HG03342 (cell line): ENCODE results near the gene SLC66A1.
A peak's percentile ranks its signal among the peaks of the same experiment; 100 is the strongest.
"Not testable (repeated sequence)": the region's sequence is repeated elsewhere in the genome, so short reads cannot be mapped to it uniquely, and the experiment has no call there.

Experiments
- ATAC-seq: cut with Tn5 transposase; IDR thresholded peaks from one replicate; pipeline ENCODE4 v1.9.1; 2021; ENCODE audit warnings: mild to moderate bottlenecking, moderate library complexity; ENCODE audit not compliant: unreplicated experiment

SLC66A1 gene

DNA sequence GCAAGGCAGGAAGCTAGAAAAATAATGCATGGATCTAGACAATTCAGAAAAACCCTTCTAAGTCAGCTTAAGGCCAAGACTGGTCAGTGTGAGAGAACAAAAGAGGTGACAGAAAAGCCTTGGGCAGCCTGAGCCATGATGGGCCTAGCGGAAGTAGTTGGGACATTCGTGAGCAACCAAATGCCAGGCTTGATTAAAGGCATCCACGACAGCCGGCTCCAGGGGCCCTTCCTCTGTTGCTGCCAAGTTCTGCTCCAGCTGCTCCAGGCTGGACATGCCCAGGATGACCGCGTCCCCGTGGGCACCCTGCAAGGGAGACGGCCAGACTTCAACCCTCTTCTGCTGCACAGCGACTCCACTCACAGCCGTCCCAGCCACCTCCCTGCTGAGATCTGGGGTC lies 8.0 kb upstream of the SLC66A1 start:
- ATAC-seq, result not testable (repeated sequence)

- no peak for ATAC-seq
These were observed 6.2 kb upstream of the SLC66A1 start for GRCh38 chr1:19305880-19306279.

DNA sequence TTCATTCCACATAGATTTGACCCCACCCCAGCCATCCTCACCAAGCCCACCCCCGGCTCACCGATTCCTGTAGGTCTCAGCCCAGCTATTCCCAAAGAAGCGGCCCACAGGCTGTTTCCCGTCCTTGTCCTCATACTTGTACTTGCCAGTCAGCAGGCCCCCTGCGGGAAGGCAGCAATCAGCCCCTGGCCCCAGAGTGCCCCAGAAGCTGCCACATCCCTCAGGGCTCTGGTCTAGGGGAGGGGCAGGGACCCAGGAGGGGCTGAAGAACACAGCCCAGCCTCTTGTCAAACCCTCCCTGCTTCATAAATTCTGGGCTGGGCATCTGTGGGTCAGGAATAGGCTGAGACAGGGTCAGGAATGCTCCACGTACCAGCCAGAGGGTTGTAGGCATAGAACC lies 5.2 kb upstream of the SLC66A1 start:
- no peak for ATAC-seq

DNA sequence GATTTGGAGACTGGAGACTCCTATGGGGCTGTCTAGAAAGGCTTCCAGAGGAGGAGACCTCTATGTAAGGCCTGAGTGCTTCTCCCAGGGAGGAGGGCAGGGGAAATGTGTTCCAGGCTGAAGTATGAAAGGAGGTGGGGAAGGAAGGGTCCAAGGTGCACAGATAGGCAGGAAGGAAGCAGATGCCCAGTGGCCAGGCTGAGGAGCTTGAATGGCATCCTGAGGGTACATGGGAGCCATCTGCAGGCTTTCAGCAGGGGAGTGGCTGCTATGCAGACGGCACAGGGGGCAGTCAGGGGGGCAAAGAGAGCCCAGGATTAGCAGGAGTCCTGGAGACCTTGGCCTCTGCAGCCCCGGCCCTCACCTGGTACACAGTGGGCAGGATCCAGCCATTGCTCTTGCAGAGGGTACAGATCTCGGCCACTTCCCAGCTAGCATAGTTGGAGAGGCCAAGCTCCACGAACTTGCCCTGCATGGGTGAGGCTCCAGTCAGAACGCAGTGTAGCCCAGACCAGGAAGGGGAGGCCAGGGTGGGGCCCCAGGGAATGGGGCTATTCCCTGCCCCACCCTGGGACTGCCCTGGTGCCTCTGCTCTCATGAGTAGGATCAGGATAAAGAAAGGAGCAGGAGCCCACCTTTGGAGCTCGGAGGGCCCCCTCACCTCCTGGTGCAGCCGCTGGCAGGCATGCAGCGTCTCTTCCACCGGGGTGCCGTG lies 4.2 kb upstream of the SLC66A1 start:
- no peak for ATAC-seq

DNA sequence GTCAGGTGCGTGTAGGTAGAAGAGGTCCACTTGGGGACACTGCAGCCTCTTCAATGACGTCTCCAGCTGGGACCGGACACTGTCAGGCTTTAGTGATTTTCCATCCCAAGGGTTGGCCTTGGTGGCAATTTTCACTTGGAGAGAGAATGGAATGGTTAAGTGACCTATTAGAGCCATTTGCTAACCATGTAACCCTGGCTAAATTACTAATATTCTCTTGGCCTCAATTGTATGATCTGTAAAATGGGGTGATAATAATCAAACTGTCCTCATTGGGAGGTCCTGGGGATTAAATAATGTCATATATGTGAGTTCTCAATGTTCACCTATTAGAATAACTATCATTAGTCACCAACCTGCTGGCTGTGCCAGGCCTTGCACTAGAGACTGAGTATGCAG lies 3.6 kb upstream of the SLC66A1 start:
- ATAC-seq, result no peak

DNA sequence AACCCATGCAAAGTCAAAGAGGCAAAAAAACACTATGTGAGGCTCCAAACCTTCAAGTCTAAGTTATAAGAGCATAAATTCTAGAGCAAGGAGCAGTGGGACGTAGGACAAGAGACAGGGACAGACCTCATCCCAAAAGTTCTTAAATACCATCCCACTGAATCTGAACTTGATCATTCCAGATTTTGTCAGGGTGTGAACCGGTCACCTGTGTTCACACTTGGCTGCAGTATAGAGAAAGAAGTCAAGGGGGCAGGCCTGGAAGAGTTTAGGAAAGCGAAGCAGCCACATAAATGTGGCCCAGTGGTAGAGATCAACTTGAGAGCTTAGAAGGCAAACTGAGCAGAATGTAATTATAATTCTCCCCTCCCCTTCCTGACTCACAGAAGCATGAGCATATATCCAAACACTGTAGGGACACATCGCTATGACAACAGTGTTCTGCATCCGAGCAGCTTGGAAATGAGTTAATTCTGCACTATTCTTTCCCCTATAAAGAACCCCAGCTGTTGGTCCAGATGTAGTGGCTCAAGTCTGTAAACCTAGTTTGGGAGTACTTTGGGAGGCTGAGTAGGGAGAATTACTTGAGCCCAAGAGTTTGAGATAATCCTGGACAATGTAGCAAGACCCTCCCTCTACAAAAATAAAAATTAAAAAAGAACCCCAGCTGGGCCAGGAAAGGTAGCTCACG lies 2.9 kb upstream of the SLC66A1 start:
- no peak for ATAC-seq

DNA sequence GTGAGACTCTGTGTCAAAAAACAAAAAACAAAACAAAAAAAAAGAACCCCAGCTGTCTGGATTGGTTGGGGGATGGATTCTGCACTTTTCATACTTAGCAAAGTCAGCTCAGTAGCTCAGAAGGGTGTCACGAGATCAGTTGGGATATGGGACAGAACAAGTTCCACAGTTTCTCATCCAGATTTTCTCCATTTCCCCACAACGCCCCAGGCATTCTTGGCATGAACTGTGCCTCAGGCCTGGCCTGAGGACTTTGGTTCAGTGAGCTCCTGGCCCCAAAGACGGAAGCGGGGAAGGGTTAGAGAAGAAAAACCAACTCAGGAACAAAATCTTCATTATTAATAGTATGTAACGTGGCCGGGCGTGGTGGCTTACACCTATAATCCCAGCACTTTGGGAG lies 2.1 kb upstream of the SLC66A1 start:
- ATAC-seq, result no peak

DNA sequence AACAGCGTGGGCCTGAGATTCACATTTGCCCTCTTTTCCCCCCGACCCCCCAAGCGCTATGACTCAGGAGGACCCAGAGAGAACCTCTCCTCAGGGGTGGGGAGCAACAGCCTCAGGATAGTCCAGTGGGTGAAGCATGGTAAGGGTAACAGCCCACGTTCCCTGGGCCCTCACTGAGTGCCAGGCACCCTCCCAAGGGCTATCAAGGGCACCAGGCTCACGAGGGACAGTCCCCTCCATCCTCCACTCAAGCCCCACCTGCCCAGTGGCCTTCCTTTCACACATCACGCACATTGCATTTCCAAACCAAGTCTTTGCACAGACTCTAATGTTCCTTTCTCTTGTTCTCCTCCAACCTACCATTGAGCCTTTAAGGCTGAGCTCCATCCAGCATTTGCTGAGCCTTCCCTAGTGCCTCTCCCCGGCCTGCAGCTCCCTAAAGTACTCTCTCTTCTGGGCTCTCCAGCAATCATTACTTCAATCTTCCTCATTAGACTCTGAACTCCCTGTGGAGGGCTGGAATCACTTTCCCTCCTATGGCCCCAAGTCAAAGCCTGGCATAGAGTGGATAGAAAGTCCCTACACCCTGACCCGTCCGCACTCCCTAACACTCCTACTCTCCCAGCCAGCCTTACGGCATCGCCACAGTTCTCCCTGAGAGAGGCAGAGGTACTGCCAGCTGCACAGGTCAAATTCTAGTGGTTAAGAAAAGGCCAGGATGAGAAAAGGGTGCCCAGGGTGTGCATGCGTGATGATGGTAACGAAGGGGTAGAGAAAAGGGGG lies 1.2 kb upstream of the SLC66A1 start:
- no peak for ATAC-seq

- peak; percentile 2 for ATAC-seq
These were observed 609 bp upstream of the SLC66A1 start for GRCh38 chr1:19311503-19311930.

DNA sequence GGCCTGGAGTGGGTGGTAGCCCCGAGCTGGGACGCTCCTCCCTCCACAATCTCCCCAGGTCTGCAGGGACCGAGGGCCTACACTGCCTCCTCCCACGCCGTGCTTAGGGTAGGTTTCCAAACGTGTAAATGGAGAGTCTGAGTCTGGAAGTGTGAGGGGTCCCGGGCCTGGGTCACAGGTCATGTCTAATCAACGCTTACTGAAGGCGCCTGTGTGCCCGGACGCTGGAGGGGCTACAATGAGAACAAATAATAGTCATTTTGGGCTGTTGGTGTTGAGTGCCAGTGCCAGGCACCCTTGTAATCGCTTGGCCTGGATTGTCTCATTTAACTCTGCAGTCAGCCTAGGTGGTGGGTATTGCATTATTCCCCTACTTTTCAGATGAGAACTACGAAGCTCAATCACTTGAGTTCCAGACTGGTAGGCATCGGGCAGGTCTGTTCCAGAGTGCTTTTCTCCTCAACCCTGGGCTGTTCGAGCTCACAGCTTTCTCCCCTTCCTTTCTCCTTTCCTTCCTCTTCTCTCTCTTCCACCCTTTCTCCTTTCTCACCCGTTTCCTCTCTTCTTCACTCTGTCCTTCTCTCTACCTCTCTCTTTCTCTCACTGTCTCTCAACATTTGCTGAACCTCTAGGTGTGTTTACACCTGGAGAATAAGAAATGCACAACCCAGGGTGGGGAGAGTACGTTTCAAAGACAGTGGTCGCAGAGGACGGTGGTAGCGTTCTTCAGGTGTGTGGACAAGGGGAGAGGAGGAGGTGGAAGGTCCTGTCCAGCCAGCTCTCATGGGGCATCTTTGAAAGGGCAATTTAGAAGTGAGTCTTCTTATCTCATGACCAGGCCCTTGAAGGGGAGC lies 883 bp downstream of the SLC66A1 start:
- ATAC-seq, result peak; percentile 10

- ATAC-seq, result no peak
These were observed 1.5 kb downstream of the SLC66A1 start for GRCh38 chr1:19313636-19313959.

GRCh38 chr1:19313961-19314882 lies 2.1 kb downstream of the SLC66A1 start:
- ATAC-seq, result no peak

DNA sequence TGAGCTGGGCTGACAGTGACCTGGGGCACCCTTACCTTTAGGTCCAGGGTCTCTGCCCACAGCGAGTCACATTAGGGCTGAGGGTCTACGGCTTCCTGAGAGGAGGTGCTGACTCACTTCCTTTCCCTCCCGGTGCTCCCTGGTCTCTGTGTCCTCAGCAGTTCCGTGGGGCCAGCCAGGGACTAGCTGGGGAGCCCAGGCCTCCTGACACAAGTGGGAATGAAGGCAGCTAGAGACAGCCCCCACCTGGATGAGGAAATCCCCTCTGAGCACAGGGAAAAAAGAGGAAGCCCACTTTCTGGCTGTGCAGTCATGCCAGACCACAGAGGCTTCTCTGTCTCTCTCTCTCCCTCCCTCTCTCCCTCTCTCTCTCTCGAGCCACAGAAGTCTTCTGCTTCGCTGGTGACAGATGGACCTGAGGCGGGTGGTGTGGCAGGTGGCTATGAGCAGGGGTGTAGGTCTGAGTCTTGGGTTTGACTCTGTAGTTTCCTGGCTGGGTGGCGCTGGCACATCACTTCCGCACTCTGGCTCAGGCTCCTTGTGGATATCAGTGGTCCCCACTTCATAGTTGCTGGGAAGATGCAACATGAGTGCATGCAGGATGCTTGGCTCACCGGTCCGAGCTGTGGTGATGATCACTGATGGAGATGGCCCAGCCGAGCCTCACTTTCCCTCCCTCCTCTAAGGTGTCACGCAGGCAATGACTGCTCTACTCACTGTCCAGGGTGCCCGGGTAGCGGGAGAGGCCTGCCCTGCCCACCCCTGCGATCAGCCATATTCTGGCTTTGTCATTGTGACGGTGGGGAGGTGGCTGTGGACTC lies 3.5 kb downstream of the SLC66A1 start:
- ATAC-seq, result peak; percentile 34

DNA sequence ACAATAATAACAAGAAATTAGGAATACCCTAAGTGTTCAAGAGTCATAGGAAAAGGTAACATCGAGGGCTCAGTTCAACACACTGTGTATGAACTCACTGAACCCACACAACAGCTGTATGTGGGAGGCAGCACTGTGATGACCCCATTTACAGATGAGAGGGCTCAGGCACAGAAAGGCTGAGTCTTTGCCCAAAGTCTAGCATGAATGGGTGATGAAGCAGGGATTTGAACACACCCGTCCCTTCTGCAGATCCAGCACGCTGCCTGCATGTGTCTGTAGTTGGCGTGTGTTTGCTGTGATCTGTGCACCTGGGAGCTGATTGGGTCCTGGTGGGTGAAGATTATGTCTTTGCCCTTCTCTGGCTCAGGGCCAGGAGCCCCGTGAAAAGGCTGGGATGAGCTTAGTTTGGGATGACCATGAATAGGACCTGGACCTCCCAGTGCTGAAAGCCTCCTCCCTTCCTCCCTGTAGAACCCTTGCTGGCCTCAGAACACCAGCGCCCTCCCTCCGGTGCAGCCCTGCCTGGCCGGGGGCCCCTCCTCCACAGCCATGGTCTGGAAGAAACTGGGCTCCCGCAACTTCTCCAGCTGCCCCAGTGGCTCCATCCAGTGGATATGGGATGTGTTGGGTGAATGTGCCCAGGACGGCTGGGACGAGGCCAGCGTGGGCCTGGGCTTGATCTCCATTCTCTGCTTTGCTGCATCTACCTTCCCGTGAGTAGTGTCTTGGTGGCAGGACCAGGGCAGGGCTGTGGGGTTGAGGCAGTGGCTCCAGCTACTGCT lies 5.2 kb downstream of the SLC66A1 start:
- no peak for ATAC-seq

DNA sequence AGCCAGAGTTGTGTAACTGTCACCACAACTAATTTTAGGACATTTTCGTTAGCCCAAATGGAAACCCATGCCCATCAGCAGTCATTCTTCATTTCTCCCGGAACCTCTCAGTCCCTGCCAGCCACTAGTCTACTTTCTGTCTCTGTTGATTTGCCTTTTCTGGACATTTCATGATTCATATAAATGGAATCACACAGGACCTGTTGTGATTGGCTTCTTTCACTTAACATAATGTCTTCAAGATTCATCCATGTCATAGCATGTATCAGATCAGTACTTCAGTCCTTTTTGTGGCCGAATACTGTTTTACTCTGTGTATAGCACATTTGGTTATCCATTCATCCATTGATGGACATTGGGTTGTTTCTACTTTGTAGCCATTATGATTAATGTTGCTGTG lies 7.1 kb downstream of the SLC66A1 start:
- ATAC-seq, result no peak

- ATAC-seq, result no peak
These were observed 8.9 kb downstream of the SLC66A1 start for GRCh38 chr1:19321071-19321470.

- no peak for ATAC-seq
These were observed 10.4 kb downstream of the SLC66A1 start for GRCh38 chr1:19322481-19322880.

GRCh38 chr1:19323987-19324664 lies 12.0 kb downstream of the SLC66A1 start:
- no peak for ATAC-seq
